Caco-2 (cell line): ENCODE results near the gene CMYA5. TPM values are rescaled to one million over a fixed set of nuclear protein-coding genes. Genes with fewer than 3 reads are reported as not detected.

Source experiments
- BruUV-seq: library from RNA; stranded (reverse); fragments of 400-500 nt; replicated peaks from 2 replicates; lab custom pipeline; 2021; lab: Mats Ljungman, UMichigan
- CTCF ChIA-PET: fragments of 300-600 bp; sonication (Branson Sonifier 250); formaldehyde crosslinking; loops from one replicate; lab custom pipeline; 2022; ENCODE audit warnings: antibody characterized with exemption; lab: Charles Lee
- POLR2A ChIA-PET: fragments of 300-600 bp; sonication (Branson Sonifier 250); formaldehyde crosslinking; loops from one replicate; lab custom pipeline; 2022; ENCODE audit warnings: antibody characterized with exemption; lab: Charles Lee
- DNase-seq, 2 experiments: peaks; one replicate each; pipeline versions ENCODE4 v3.0.0 to v3.0.0-alpha.2; 2020 to 2022
- H3K27me3 ChIP-seq: replicated peaks from 2 replicates; pipeline ENCODE4 v1.6.0; 2011; ENCODE audit warnings: low read length; ENCODE audit not compliant: control insufficient read depth, insufficient read depth
- H3K36me3 ChIP-seq: 2 replicates; pipeline ENCODE4 v1.5.1; 2011; ENCODE audit warnings: low read length; ENCODE audit not compliant: control insufficient read depth, insufficient read depth
- H3K4me1 ChIP-seq: fragments of 250-450 bp; sonication (Bioruptor Pico); 2 replicates; pipeline ENCODE4 v1.5.1; 2020; ENCODE audit warnings: mild to moderate bottlenecking
- H3K4me3 ChIP-seq: 2 replicates; pipeline ENCODE4 v1.5.1; 2011; ENCODE audit warnings: low read depth, mild to moderate bottlenecking, control low read depth, low read length
- H3K9me3 ChIP-seq: fragments of 250-450 bp; sonication (Bioruptor Pico); 2 replicates; pipeline ENCODE4 v1.5.1; 2020; ENCODE audit warnings: mild to moderate bottlenecking, moderate library complexity
- H3K27ac Mint-ChIP-seq: one replicate; pipeline ENCODE4 v1.8.0; 2022; ENCODE audit warnings: mixed read lengths; ENCODE audit not compliant: unreplicated experiment
- H3K27me3 Mint-ChIP-seq: one replicate; pipeline ENCODE4 v1.8.0; 2022; ENCODE audit warnings: mixed read lengths; ENCODE audit not compliant: insufficient read depth, unreplicated experiment
- H3K36me3 Mint-ChIP-seq: one replicate; pipeline ENCODE4 v1.8.0; 2022; ENCODE audit warnings: mild to moderate bottlenecking, mixed read lengths; ENCODE audit not compliant: insufficient read depth, unreplicated experiment
- H3K4me1 Mint-ChIP-seq: one replicate; pipeline ENCODE4 v1.8.0; 2022; ENCODE audit warnings: low read depth, mixed read lengths; ENCODE audit not compliant: unreplicated experiment
- H3K4me3 Mint-ChIP-seq: one replicate; pipeline ENCODE4 v1.8.0; 2022; ENCODE audit warnings: mild to moderate bottlenecking, moderate library complexity, mixed read lengths; ENCODE audit not compliant: unreplicated experiment
- H3K9me3 Mint-ChIP-seq: one replicate; pipeline ENCODE4 v1.8.0; 2022; ENCODE audit warnings: mixed read lengths; ENCODE audit not compliant: unreplicated experiment
- CTCF ChIP-seq, 2 experiments: fragments of 200-600 bp in 1 of 2; IDR thresholded peaks; 1 replicate in 1 of 2; 2 replicates in 1 of 2; pipeline versions ENCODE4 v1.5.1 to v1.8.0; 2011 to 2022; ENCODE audit warnings: antibody characterized with exemption in 1 of 2, control low read depth in 1 of 2, inconsistent platforms in 1 of 2, low read depth in 1 of 2, low read length in 1 of 2, mild to moderate bottlenecking in 1 of 2, moderate library complexity in 1 of 2; ENCODE audit not compliant: insufficient read depth in 1 of 2, severe bottlenecking in 1 of 2, unreplicated experiment in 1 of 2
- intact Hi-C: fragments of 100-400 bp; cut with micrococcal nuclease; formaldehyde crosslinking; loops from one replicate; pipeline ENCODE4 v1.10.0; 2022; ENCODE audit not compliant: unreplicated experiment
- total RNA-seq: library from RNA; stranded (reverse); gene quantifications from 2 replicates; pipeline ENCODE4 v1.2.3, GENCODE V29; 2022

Gene CMYA5
- total RNA-seq, 1 experiment from 2014 or later = 0.39 TPM

DNA sequence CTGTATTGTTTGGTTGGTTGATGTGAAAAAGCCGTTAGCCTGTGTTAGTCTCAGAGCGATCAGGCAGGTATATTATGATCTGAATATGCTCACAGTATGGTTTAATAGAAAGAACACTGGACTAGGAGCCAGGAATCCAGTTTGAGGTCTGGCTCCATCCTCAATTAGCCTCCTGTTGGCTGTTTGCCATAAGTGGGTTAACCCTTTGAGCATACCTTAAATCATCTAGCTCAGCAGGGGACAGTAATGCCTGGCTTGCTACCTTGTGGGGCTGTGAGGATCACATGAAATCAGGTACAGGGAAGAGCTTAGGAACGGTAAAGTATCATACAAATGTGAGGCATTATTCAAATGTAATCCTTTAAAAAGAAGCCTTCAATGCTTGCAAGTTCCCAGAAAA is 104.7 kb downstream of the CMYA5 start:
- H3K27ac Mint-ChIP-seq = no peak overlapping the region
- intact Hi-C loops = no loop called here
- CTCF ChIA-PET = interaction anchor here (0.6 kb wide), 1 partner anchor 271 kb away, joined by 10 read pairs; no protein-coding TSS in a partner anchor
- H3K36me3 ChIP-seq = no peaks in the 10 kb centered on the region
- H3K4me1 ChIP-seq = no peaks in the 10 kb centered on the region
- H3K4me3 ChIP-seq = no peak overlapping the region
- H3K36me3 Mint-ChIP-seq = no peaks in the 10 kb centered on the region
- no peaks in the 10 kb centered on the region for H3K9me3 ChIP-seq
- H3K9me3 Mint-ChIP-seq = no peaks in the 10 kb centered on the region
- DNase-seq = no peak
- no peaks in the 10 kb centered on the region for H3K4me1 Mint-ChIP-seq
- no peaks in the 10 kb centered on the region for H3K27me3 Mint-ChIP-seq
- H3K27me3 ChIP-seq = no peaks in the 10 kb centered on the region
- BruUV-seq = no TSS peak
- TF ChIP-seq CTCF (IDR thresholded peaks at IDR 0.05; ENCODE audit: insufficient read depth in 1 of 2, low read depth in 1 of 2, low read length in 1 of 2, severe bottlenecking in 1 of 2, unreplicated experiment in 1 of 2) = no peak
- POLR2A ChIA-PET = no interaction called here
- no peak overlapping the region for H3K4me3 Mint-ChIP-seq

- CTCF ChIA-PET = no interaction called here
- BruUV-seq = no TSS peak
- Mint-ChIP-seq H3K27me3 (no peaks in the 10 kb centered on the region), H3K4me1 (no peaks in the 10 kb centered on the region), H3K4me3 (no peak overlapping the region), H3K27ac (no peak overlapping the region), H3K36me3 (no peaks in the 10 kb centered on the region), H3K9me3 (no peaks in the 10 kb centered on the region)
- DNase-seq = no peak
- intact Hi-C loops = no loop called here
- H3K27me3 ChIP-seq = no peaks in the 10 kb centered on the region
- H3K36me3 ChIP-seq = no peaks in the 10 kb centered on the region
- H3K4me1 ChIP-seq = no peaks in the 10 kb centered on the region
- no peak overlapping the region for H3K4me3 ChIP-seq
- H3K9me3 ChIP-seq = no peaks in the 10 kb centered on the region
- no peak for TF ChIP-seq CTCF (IDR thresholded peaks at IDR 0.05; ENCODE audit: insufficient read depth in 1 of 2, low read depth in 1 of 2, low read length in 1 of 2, severe bottlenecking in 1 of 2, unreplicated experiment in 1 of 2)
- POLR2A ChIA-PET = no interaction called here
Observed at GRCh38 chr5:79795764-79796398, 106.2 kb downstream of the CMYA5 start.

DNA sequence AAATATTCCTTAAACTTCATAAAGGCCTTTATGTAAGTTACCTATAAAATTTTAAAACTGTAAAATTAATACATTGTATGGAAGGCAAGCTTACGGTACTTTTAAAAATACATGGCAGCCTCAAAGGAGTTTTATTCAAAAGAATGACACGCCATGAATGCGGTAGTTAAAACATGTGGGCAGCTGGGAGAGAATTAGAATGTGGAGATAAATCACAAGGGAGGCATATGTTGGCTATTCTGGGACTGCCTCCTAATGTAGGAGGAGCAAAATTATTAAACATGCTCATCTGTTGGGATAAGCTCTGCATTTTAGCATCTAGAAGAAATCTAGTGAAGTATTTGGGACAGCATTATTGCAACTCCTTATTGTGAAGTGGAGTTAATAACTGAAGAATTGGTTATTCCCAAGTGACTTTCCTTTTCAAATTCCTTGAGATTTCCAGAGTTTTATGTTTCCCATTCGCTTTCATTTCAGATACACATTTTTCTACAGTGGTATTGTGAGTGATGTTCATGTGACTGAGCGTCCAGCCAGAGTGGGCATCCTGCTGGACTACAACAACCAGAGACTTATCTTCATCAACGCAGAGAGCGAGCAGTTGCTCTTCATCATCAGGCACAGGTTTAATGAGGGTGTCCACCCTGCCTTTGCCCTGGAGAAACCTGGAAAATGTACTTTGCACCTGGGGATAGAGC is 109.4 kb downstream of the CMYA5 start:
- H3K9me3 ChIP-seq = no peaks in the 10 kb centered on the region
- Mint-ChIP-seq H3K9me3 (no peaks in the 10 kb centered on the region), H3K36me3 (no peaks in the 10 kb centered on the region), H3K4me3 (no peak overlapping the region), H3K27ac (no peak overlapping the region), H3K4me1 (no peaks in the 10 kb centered on the region), H3K27me3 (no peaks in the 10 kb centered on the region)
- no peak for TF ChIP-seq CTCF (IDR thresholded peaks at IDR 0.05; ENCODE audit: insufficient read depth in 1 of 2, low read depth in 1 of 2, low read length in 1 of 2, severe bottlenecking in 1 of 2, unreplicated experiment in 1 of 2)
- intact Hi-C loops = no loop called here
- no peak overlapping the region for H3K4me3 ChIP-seq
- CTCF ChIA-PET = no interaction called here
- POLR2A ChIA-PET = no interaction called here
- no peaks in the 10 kb centered on the region for H3K4me1 ChIP-seq
- no TSS peak for BruUV-seq
- no peaks in the 10 kb centered on the region for H3K36me3 ChIP-seq
- DNase-seq = no peak
- H3K27me3 ChIP-seq = no peaks in the 10 kb centered on the region
